ENCODE measurements around the gene TTC21A. TPM values are rescaled to one million over a fixed set of nuclear protein-coding genes. Genes with fewer than 3 reads are reported as not detected.

The TTC21A gene
- 1.2 to 2.8 TPM (median 2.1 TPM) in 5 replicates for total RNA-seq (2022; extraction: Qiagen RNA extraction)

DNA sequence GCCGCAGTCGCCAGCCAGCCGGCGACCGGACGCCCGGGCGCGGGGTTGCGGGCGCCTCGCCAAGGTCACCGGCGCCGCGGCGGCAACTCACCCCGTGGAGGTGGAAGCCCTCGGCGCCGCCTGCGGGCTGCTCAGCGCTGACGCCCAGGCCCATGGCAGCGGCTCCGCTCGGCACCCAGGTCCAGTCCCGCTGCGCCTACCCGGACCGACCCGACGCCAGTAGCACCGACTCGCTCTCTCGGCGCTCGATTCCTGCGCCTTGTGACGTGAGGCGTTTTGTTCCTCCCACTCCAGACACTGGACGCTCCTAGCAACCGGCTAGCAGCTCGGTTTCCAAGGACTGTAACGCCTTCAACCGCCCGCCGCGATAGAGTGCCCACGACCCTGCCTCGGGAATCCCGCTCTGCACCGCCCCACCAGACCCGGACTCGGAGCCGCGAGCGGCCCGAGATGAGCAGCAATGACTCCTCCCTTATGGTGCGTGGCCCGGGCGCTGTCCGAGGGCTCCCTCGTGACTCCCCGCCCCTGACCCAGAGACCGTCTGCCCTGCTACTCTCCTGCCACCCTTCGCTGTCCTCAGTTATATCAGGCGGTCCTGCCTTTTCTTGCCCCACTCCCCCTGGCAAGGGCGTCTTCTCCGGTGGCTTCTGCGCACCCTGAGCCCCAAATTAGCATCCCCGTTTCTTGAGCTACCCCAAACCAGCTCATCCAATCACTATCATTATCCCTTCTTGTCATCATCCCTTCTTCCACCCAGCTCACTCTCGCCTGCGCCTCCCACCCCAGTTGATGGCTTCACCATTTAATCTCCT, at the start of gene TTC21A, which contains the start of gene GORASP1:
TTC21A (plus strand) TSS at position 293 of the 812 bp plus-strand sequence; CDS start at position 451, 158 bp downstream.
GORASP1 (minus strand) TSS at position 240 of the 812 bp plus-strand sequence; CDS start at position 154, 86 bp downstream.

Other genes starting within 250 kb of the TTC21A start
- 0.01 to 0.02 TPM (median 0.01 TPM) in 3 of 5 replicates, not detected in the others for gene SCN11A, start 55.7 kb upstream of the TTC21A start, total RNA-seq (2022; extraction: Qiagen RNA extraction)
- 17.9 to 24.8 TPM (median 21.1 TPM) in 5 replicates for gene WDR48, start 55.7 kb upstream of the TTC21A start, total RNA-seq (2022; extraction: Qiagen RNA extraction)
- 26.8 to 34.6 TPM (median 30.4 TPM) in 5 replicates for gene GORASP1, start 53 bp upstream of the TTC21A start, total RNA-seq (2022; extraction: Qiagen RNA extraction)
- 17.5 to 24.9 TPM (median 20.7 TPM) in 5 replicates for gene CSRNP1, start 45.9 kb downstream of the TTC21A start, total RNA-seq (2022; extraction: Qiagen RNA extraction)
- gene XIRP1, start 84.9 kb downstream of the TTC21A start, total RNA-seq (2022; extraction: Qiagen RNA extraction) = 0.17 to 0.25 TPM (median 0.19 TPM) in 5 replicates
- 0.03 to 0.07 TPM (median 0.06 TPM) in 3 of 5 replicates, not detected in the others for gene CX3CR1, start 172.4 kb downstream of the TTC21A start, total RNA-seq (2022; extraction: Qiagen RNA extraction)
- not detected in 5 replicates for gene CCR8, start 222.0 kb downstream of the TTC21A start, total RNA-seq (2022; extraction: Qiagen RNA extraction)

Measured in A549 treated with AZD2906 at 1 μM for 4 hours (cell line).